ENCODE results near the gene GNGT2. TPM values are rescaled to one million over a fixed set of nuclear protein-coding genes. Genes with fewer than 3 reads are reported as not detected.

The GNGT2 gene
- total and polyA plus RNA-seq, 2 of the 4 experiments (the other 2 are of a cell fraction) = 0.18 to 0.79 TPM

DNA sequence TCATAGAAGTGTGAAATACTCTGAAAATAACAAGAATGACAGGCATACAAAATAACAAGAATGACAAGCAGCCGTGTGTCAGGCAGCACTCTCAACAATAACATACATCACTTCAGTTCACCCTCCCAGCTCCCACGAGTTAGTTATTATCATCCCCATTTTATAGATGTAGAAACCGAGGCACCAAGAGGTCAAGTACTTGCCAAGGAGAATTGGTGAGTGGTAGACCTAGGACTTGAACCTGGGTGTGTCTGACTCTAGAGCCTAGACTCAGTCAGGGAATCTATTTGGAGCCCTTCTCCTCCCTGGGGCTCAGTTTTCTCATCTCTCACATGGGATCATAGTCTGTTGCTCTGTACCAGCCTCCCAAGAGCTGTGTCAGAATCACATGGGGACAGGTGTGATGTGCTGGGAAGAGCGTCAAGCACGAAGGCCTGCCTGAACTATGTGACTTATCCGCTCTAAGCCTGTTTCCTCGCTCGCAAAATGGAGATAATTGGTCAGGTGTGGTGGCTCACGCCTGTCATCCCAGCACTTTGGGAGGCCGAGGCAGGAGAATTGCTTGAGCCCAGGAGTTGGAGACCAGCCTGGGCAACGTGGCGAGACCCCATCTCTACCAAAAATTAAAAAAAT is 39.6 kb upstream of the GNGT2 start:
- H3K23ac ChIP-seq (ENCODE audit: low read depth, low read length) = no peak overlapping the region
- dilution Hi-C loops (cut with HindIII; ENCODE audit: low sequenced_read_pairs, unreplicated experiment) (no loop called here), in situ Hi-C loops (cut with MboI; ENCODE audit: low sequenced_read_pairs) (no loop called here), intact Hi-C loops (cut with micrococcal nuclease) (no loop called here)
- ChIA-PET POLR2A (ENCODE audit: unreplicated experiment) (no interaction called here), CTCF (no interaction called here)
- no peak overlapping the region for H3K4me3 ChIP-seq (ENCODE audit: insufficient read depth, low read depth, low read length)
- no peak overlapping the region for H3K18ac ChIP-seq (ENCODE audit: low read depth, low read length)
- H3K14ac ChIP-seq (replicated peaks; ENCODE audit: low read depth, low read length) = no peak overlapping the region
- H3K36me3 ChIP-seq (ENCODE audit: control insufficient read depth, insufficient read depth, low read length) = no peaks in the 10 kb centered on the region
- no peaks in the 10 kb centered on the region for H3K79me1 ChIP-seq (ENCODE audit: low read depth in 1 of 2, low read length in 2 of 2)
- H3K9me3 ChIP-seq (ENCODE audit: control insufficient read depth, insufficient read depth, low read length) = no peaks in the 10 kb centered on the region
- ATAC-seq (ENCODE audit: low read depth) (no peak), DNase-seq (no peak)
- no peak overlapping the region for H3K27ac ChIP-seq (ENCODE audit: insufficient read depth, low read length)
- no peak overlapping the region for H2BK5ac ChIP-seq (ENCODE audit: low read depth, low read length, poor library complexity, severe bottlenecking)
- no peak overlapping the region for H4K8ac ChIP-seq (ENCODE audit: low read depth in 2 of 2, low read length in 2 of 2)
- no peaks in the 10 kb centered on the region for H3K9me1 ChIP-seq (ENCODE audit: insufficient read depth, low read length)
- H4K5ac ChIP-seq (ENCODE audit: low read depth, low read length) = no peak overlapping the region
- no peak overlapping the region for H2BK120ac ChIP-seq (ENCODE audit: low read depth, low read length)
- WGBS, 2 experiments (ENCODE audit: extremely low coverage in 2 of 2, insufficient read length in 1 of 2) = 94% methylated on average over 3 of the region's 12 CpGs; no CpG with 5 or more reads in 1 of the 2 experiments
- no peaks in the 10 kb centered on the region for H3K4me1 ChIP-seq (ENCODE audit: control insufficient read depth, insufficient read depth, low read length)
- H4K20me1 ChIP-seq (ENCODE audit: insufficient read depth, low read length) = no peaks in the 10 kb centered on the region
- no peak overlapping the region for H2AK9ac ChIP-seq (replicated peaks; ENCODE audit: low read depth, low read length, poor library complexity)
- H2AK5ac ChIP-seq (ENCODE audit: low read depth, low read length) = no peak overlapping the region
- H2BK15ac ChIP-seq (ENCODE audit: low read depth, low read length) = no peak overlapping the region
- H2BK20ac ChIP-seq (ENCODE audit: low read depth, low read length) = no peak overlapping the region
- TF ChIP-seq CHD1 (IDR thresholded peaks at IDR 0.05; ENCODE audit: low read depth, low read length) = no peak
- no peak for TF ChIP-seq MXI1 (IDR thresholded peaks at IDR 0.05; ENCODE audit: borderline replicate concordance, low read depth, low read length)
- TF ChIP-seq MAZ (IDR thresholded peaks at IDR 0.05; ENCODE audit: borderline replicate concordance, low read depth, low read length) = no peak
- TF ChIP-seq MAFK (IDR thresholded peaks at IDR 0.05; ENCODE audit: low read depth, low read length) = no peak
- no peak for TF ChIP-seq FOS (IDR thresholded peaks at IDR 0.05; ENCODE audit: low read depth, low read length)
- no peak for TF ChIP-seq SMC3 (IDR thresholded peaks at IDR 0.05; ENCODE audit: low read depth, low read length)
- TF ChIP-seq, protein P1, sequence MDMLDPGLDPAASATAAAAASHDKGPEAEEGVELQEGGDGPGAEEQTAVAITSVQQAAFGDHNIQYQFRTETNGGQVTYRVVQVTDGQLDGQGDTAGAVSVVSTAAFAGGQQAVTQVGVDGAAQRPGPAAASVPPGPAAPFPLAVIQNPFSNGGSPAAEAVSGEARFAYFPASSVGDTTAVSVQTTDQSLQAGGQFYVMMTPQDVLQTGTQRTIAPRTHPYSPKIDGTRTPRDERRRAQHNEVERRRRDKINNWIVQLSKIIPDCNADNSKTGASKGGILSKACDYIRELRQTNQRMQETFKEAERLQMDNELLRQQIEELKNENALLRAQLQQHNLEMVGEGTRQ (IDR thresholded peaks at IDR 0.05; ENCODE audit: low read depth, low read length) = no peak
- TF ChIP-seq, protein P2, sequence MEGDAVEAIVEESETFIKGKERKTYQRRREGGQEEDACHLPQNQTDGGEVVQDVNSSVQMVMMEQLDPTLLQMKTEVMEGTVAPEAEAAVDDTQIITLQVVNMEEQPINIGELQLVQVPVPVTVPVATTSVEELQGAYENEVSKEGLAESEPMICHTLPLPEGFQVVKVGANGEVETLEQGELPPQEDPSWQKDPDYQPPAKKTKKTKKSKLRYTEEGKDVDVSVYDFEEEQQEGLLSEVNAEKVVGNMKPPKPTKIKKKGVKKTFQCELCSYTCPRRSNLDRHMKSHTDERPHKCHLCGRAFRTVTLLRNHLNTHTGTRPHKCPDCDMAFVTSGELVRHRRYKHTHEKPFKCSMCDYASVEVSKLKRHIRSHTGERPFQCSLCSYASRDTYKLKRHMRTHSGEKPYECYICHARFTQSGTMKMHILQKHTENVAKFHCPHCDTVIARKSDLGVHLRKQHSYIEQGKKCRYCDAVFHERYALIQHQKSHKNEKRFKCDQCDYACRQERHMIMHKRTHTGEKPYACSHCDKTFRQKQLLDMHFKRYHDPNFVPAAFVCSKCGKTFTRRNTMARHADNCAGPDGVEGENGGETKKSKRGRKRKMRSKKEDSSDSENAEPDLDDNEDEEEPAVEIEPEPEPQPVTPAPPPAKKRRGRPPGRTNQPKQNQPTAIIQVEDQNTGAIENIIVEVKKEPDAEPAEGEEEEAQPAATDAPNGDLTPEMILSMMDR (conservative IDR thresholded peaks at IDR 0.05; ENCODE audit: low read depth, low read length) = no peak
- TF ChIP-seq CEBPB (IDR thresholded peaks at IDR 0.05; ENCODE audit: low read depth, low read length) = no peak
- no peak for TF ChIP-seq POLR2A (IDR thresholded peaks at IDR 0.05; ENCODE audit: low read depth, low read length)
- TF ChIP-seq RFX5 (IDR thresholded peaks at IDR 0.05; ENCODE audit: low read depth, low read length) = no peak
- TF ChIP-seq BHLHE40 (IDR thresholded peaks at IDR 0.05; ENCODE audit: low read depth, low read length) = no peak
- TF ChIP-seq NFE2L2 (IDR thresholded peaks at IDR 0.05; ENCODE audit: low read depth, low read length) = no peak
- TF ChIP-seq, protein P3, sequence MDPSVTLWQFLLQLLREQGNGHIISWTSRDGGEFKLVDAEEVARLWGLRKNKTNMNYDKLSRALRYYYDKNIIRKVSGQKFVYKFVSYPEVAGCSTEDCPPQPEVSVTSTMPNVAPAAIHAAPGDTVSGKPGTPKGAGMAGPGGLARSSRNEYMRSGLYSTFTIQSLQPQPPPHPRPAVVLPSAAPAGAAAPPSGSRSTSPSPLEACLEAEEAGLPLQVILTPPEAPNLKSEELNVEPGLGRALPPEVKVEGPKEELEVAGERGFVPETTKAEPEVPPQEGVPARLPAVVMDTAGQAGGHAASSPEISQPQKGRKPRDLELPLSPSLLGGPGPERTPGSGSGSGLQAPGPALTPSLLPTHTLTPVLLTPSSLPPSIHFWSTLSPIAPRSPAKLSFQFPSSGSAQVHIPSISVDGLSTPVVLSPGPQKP (IDR thresholded peaks at IDR 0.05; ENCODE audit: borderline replicate concordance, low read depth, low read length) = no peak
- TF ChIP-seq RCOR1 (IDR thresholded peaks at IDR 0.05; ENCODE audit: insufficient replicate concordance, low read length) = no peak
- TF ChIP-seq RAD21 (IDR thresholded peaks at IDR 0.05; ENCODE audit: low read length) = no peak
- BruUV-seq (replicated peaks) = no TSS peak
- no peak overlapping the region for H2AFZ ChIP-seq (replicated peaks; ENCODE audit: low read length, poor library complexity)
- H4K91ac ChIP-seq (ENCODE audit: insufficient read depth, low read depth, low read length) = no peak overlapping the region
- no peak overlapping the region for H3K9ac ChIP-seq (ENCODE audit: low read depth, low read length)
- H3K27me3 ChIP-seq (ENCODE audit: control insufficient read depth, insufficient read depth, low read length) = peaks cover 17% of the 10 kb centered on the region
- H3K56ac ChIP-seq (ENCODE audit: extremely low read depth, insufficient read depth, low read length) = no peak overlapping the region
- no peak overlapping the region for H3K4ac ChIP-seq (ENCODE audit: low read depth, low read length)
- H3K4me2 ChIP-seq (ENCODE audit: low read depth, low read length) = no peak overlapping the region

Data from IMR-90 (cell line).